ENCODE measurements around the gene ASPA.
A peak's percentile ranks its signal among the peaks of the same experiment; 100 is the strongest.
"Not testable (repeated sequence)": the region's sequence is repeated elsewhere in the genome, so short reads cannot be mapped to it uniquely, and the experiment has no call there.

ASPA gene

DNA sequence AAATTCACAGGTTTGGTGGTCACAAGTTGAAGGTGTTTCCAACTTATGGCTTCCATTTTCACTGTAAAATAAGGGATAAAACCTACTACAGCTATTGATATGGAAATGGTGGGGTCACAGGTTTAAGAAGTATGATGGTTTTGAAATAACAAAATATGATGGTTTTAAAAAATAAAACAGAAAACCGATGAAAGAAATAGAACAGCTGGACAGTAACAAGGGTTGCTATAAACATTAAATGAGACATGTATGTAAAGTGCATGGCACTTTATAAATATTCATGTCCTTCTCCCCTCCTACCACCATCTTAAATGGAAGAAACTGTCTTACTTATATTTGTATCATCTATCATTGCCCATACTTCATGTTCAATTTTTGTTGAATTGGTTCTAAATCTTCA lies 31.3 kb downstream of the ASPA start:
- no peak for DNase-seq (ENCODE audit: low spot score)

DNA sequence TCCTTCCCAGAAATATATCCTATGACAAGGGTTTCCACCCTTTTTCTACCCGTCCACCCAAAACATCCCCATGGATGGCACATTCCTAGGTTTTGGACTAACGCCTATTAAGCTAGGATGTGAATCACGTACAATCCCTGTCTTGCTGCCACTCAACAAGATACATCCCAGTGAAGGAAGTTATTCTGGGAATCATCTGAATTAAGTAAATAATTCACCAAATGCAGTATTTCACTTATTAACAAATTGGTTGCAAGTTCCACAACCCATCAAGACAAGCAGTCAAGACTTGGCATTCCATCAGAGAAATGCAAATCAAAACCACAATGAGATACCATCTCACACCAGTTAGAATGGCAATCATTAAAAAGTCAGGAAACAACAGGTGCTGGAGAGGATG lies 32.1 kb downstream of the ASPA start:
- DNase-seq (ENCODE audit: low spot score): no peak

DNA sequence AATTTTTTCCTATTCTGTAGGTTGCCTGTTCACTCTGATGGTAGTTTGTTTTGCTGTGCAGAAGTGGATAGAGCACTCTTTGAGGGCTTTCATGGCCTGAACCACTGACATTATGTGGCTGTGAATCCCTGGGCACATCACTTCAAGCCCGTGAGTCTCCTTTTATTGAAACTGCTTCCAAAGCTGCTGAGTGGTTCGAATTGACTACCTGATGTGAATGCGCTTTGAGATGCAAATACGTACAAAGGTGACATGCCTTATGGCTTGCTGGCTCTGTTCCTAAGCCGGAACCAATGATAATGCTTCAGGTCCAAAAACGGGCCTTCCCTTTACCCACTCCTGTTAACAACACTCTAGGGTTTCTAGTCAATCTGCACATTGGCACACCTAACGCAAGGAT lies 34.3 kb downstream of the ASPA start:
- no peak for DNase-seq (ENCODE audit: low spot score)

DNA sequence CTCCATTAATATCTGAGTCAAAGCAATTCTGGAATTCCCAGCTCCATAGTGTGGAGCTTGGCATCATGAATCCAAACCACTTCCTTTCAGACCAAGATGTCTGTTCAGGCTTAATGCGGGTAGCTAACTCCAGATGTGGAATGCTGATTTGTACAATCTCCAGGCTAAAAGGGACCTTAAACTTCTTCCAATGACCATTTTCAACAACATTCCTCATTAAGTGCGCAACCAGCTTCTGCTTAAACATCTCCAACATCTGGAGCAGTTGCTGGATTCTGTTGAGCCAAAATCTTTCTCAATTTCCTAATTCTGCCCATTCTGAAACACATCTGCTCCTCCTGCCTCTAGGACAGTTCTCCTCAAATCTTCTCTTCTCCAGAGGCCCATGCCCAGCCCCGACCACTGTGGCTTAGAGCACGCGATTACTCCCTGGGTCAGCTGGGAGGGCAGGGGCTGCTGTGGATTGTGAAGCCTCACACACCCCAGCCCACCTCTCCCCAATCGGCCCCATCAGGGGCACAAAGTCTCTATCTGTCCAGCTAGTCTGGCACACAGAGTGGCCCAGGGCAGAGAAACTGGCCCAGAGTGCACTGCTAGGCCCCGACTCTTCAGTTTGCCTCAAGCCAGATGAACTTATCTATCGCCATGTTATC lies 36.2 kb downstream of the ASPA start:
- DNase-seq (ENCODE audit: low spot score): no peak

DNA sequence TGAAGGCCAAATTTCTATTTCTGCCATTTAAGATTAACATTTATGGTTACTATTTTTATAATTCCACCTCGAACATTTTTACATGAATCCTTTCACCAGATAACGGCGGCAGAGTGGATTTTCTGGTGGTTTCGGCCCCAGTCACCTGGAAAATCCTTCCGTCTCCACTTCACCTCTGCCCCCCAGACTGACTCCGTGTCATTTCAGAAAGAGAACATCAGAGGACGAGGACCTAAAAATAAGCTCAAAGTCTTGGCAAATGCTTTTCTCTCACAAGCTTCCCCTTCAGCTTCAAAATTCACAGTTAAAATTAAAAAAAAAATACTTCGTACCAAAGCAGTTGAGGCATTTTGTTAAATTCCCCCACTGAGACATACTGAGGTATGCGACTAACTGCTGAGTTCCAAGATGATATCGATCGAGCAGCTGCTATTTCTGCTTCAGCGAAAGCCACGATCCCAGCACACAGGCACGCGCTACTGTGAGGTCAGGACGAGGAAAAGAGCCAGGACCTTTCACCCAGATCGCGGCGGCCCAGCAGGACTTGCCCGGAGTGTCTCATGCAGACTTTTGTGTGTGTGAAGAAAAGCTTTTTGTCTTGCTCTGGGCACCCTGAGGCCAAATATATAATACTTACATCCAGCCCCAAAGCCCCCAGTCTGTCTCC lies 36.8 kb downstream of the ASPA start:
- peak; percentile 65 for DNase-seq (ENCODE audit: low spot score)

DNA sequence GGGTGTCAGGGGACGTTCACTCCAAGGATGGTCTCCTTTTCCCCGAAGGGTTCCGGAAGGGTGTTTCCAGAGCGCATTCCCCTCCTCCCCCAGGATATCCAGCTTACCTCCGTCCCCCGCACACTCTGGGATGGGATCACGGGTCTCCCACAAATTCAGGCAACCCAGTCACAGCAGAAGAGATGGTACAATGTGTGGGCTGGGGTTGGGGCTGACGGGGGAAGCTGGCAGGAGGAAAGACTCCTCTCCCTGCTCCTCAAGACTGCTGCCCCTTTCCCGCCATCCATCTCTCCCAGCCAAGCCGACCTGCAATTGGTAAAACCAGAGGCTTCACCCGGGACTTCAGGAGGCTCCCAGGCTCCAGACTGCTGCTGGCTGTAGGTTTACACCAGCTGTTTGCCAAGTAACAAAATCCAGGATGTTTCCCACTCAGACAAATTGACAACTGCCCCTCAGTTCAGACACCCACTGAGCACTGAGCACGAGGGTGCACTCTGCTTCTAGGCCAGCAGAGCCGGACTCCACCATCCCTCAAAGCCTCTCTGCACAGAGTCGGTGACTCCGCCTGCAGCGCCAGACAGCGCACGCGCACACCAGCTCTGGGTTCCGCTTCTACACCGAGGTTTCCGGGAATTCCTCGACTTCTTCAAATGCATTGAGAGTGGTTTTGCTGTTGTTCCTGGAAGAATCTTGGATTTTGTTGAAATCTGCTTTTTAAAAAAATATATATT lies 37.7 kb downstream of the ASPA start:
- peak; percentile 77 for DNase-seq (ENCODE audit: low spot score)

DNA sequence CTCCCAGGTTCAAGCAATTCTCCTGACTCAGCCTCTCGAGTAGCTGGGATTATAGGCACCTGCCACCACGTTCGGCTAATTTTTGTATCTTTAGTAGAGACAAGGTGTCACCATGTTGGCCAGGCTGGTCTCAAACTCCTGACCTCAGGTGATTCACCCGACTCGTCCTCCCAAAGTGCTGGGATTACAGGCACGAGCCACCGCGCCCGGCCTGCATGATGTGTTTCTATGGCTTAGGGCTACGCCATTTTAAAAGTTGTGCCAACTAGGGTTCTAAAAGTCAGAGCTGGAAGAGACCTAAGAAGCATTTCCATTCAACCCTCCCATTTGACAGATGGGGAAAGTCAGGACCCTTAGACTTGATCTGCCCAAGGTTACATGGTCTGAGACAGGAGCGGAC lies 38.4 kb downstream of the ASPA start:
- not testable (repeated sequence) for DNase-seq (ENCODE audit: low spot score)

DNA sequence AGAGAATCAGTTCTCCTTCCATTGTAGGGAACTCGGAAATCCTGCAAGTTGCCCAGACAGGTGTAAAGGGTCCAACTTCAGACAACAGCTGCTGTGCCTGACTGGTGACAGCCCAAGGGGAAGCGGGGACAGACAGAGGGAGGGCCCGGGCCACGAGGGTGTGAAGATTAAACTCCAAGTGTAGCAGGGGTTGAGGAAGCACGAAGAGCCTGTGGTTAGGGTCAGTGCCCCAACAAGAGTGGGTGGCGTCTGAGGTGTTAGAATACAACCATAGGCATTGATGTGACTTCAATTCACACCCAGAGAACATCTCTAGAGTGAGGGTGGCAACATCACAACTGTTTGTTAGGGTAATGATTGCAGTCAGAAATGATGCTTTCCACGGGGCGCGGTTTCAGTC lies 39.1 kb downstream of the ASPA start:
- DNase-seq (ENCODE audit: low spot score): no peak

DNA sequence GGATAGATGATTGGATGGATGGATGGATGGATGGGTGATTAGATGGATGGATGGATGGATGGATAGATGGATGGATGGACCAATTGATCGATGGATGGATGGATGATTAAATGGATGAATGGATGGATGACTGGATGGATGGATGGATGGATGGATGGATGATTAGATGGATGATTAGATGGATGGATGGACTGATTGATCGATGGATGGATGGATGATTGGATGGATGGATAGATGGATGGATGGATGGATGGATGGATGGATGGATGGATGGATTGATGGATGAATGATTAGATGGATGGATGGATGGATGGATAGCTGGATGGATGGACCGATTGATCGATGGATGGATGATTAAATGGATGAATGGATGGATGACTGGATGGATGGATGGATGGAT lies 43.7 kb downstream of the ASPA start:
- DNase-seq (ENCODE audit: low spot score): not testable (repeated sequence)

DNA sequence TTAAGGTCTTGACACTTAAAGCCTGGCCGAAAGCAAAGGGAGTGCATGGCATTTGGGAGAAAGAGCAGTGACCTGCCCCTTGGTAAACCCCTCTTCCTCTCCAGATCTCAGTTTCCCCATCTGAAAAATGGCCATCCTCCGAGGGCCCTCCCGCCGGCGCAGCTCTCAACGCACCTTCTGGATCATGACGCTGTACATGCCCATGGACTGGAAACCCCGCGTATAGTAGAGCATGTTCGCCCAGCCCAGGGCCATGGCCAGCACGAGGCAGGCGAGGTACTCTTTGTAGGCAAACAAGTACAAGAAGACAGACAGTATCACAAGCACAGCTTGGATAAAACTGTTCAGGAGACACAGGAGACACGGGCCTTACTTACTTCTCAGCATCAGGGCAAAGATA lies 48.2 kb downstream of the ASPA start:
- no peak for DNase-seq (ENCODE audit: low spot score)

DNA sequence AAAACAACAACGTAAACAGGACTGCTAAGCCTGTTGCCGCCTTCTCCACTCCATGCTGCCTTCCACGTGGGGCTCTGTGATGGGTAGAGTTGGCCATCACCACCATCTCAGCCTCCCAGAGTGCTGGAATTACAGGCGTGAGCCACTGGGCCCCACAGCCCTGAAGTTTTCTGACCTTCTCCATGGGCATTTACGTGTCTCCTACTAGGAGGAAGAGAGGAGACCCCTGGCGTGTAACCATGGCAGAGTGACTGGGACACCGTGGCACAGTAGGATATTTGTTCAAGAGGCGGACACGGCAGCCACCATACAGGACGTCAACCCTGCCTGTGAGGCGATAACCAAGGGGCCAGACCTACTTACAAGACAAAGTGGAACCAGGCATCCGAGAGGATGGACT lies 50.7 kb downstream of the ASPA start:
- DNase-seq (ENCODE audit: low spot score): no peak

DNA sequence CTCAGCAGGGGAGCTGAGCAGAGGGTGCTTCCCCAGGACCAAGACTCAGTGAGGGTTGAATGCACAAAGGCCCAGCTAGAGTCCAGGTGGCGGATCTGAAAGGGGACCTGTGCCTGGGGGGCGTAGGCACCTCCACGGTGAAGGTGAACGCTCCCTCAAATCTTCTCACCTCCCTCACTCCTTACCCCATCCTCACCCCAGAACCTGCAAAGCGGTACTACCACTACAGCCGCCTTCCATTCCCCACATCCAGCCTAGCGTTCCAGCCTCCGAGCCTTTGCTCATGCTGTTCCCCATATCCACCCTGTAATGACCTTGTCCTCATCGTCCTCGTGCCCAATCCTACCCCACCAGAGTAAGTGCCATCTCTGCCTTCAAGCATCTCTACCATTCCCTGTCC lies 51.2 kb downstream of the ASPA start:
- DNase-seq (ENCODE audit: low spot score): no peak

DNA sequence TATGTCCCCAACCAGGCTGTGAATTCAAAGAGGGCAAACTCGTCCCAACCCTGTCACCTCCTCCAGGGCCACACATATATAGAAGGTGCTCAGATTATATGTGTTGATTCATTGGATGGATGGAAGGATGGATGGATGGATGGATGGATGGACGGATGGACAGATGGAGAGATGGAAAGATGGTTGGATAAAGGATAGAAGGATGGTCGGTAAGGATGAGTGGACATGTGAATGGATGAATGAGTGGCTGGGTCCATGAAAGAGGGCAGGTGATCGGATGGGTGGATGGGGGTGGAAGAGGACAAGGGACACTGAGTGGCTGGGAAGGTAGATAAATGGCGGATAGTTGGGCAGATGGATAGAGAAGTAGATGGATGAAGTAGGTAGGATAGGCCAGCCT lies 51.7 kb downstream of the ASPA start:
- DNase-seq (ENCODE audit: low spot score): no peak

DNA sequence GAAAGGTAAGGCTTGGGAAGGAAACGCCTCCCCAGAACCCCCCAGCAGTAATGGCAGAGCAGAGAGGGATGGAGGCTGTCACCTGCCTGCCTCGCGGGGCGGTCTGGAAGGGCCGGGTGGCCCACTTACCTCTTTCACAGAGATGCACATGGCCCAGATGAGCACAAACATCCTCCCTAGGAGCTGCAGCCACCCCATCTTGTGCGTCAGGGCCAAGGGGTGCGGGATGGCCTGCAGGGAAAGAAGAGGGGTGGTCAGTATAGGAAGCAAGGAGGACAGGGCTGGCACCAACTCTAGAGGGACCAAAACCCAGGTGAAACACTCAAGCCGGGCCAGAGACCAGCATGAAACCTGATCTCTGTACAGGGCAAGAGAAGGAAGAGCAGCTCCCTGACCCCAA lies 52.1 kb downstream of the ASPA start:
- no peak for DNase-seq (ENCODE audit: low spot score)

DNA sequence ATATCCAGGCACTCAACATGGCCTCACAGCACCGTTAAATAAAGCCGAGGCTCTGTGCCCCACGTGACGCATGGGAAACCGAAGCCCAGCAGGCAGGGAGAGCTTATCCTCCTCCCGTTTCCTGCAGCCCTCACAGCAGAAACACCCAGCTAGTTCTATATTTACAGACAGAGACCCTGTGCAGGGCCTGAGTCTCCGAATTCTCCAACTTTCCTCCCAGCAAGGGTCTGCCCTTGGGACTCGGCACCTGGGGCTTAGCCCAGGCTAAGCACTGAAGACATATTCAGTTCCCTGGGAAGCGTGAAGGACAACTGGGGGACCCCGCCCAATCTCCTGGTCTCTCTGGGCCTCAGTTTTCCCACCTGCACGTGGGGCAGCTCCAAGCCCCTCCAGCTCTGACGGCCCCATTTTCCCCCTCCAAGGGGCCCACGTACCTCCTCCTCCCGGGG lies 52.6 kb downstream of the ASPA start:
- DNase-seq (ENCODE audit: low spot score): no peak

DNA sequence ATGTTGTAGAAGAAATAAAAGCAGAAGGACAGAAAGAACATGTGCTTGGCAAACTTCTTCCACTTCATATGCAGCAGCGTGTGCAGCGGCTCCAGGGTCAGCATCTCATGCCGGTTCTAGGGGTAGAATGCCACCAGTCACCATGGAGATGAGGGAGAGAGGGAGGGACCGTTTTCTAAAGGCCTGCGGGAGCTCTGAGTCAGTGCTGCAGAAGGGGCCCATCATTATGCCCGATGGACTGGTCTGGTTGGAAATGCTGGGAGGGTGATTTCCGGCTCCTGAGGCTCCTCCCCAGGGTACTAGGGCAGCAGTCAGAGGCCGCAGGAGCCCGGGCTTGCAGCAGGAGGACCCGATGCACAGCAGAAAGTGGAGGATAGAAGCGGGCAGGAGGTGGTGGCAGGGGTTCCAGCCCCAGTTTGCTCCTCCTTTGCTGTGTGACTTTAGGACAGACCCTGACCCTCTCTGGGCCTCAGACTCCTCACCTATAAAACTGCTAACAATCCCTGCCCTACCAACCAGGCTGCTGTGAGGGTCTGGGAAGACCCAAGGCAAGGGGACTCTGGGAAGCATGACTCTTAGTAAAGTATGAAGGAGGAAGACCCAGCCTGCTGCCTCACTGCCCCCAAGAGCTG lies 53.2 kb downstream of the ASPA start:
- no peak for DNase-seq (ENCODE audit: low spot score)

DNA sequence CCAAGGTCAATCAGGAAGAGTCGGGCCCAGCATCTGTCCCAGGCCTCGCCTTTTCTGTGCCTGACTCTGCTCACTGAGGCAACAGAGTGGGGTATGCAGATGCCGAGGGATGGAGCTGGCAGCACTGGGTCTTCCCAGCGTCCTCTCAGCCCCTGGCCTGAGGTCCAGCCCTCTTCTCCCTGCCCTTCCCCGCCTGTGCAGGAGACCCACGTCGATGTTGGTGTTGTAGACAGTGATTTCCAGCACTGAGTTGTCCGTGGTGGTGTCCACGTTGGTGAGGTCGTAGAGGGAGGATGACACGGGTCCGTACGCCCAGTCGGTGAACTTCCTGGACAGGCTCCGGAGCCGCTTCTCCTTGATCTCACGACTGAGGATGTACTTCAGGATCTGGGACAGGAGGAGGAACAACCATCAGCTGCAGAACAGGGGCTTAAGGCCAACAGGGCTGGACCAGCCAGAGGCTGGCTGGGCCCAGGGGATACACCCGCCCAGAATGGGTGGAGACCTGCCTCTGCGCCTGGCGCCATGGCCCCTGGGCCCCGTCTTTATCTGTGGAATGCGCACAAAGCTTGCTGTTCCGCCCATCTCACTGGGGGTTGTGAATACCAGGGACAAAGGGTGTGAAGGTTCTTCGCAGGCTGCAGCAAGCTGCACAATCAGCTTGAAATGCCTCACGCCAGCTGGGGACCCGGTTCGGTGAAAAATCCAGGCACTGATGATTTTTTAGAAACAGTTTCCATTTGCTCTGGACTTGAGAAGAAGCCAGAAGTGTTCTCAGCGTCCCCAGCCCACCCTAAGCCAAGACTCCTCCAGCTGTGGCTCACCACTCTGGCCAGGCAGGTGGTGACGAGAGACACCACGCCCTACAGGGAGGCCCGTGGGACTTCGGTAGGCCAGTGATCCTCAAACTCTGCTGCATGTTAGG lies 54.3 kb downstream of the ASPA start:
- no peak for DNase-seq (ENCODE audit: low spot score)

DNA sequence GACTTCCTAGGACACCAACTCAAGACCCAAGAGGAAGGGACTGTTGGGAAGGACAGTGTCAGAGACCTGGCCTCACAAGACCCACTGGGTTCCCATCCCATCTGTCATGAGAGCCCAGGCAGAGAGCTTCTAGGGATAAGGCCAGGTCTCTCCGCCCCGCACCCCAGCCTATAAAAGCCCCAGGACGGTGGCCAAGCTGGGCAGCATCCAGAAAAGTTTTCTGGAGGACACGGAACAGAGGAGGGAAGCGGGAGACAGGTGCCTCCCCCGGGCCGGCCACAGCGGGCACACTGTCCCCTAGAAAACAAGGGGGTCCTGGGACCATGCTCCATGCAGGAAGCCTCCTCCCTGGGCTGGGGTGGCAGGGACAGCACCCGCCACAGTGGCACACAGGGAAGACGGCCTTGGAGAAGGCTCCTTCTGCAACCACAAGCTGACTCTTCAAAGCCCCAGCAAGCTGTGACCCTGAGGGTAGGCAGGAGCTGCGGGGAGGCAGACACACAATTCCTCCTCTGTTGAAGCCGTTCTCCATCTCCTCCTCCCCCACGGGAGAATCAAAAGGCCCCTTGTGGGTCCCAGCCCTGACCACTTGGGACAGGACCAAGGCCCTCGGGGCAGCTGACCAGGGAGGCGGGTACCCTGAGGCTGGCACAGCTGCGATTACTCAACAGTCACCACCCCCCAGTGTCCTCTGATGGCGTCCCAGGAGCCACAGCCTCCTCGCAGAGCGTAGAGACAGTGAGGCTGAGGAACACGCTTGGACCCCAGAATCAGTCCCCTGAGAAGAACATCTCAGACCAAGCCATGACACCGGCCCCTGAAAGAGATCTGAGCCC lies 55.7 kb downstream of the ASPA start:
- no peak for DNase-seq (ENCODE audit: low spot score)

DNA sequence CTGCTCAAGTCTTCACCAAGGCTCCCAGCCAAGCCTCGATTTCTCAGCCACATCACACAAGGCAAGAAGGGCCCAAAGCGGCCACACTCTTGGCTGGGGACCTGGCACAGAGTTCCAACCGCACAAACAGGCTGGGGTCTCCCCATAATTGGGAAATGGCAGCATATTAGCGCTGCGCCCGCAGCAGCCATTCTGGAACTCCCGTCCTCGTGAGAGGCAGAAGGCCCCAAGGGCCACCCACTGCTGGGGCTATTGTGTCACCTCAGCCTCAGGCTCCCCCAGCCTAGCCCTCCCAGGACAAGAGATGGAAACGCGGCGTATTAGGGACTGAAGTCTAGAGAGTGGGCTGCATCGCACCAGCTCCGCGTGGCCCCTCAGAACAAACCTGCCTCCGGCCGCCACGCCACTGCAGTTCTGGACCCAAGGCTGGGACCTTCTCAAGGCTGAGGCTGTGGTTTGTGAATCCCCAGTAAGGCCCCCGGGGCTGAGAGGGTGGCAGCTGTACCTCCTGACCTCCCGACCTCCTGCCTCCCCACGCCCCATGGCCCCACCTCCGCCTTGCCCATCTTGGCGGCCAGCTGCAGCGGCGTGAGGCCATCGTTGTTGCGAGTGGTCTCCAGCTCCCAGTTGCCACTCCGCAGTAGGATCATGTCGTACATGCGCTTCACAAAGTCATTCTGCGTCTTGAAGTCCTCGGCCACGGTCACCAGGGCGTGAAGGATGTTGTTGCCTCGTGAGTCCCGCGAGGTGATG lies 56.5 kb downstream of the ASPA start:
- no peak for DNase-seq (ENCODE audit: low spot score)

DNA sequence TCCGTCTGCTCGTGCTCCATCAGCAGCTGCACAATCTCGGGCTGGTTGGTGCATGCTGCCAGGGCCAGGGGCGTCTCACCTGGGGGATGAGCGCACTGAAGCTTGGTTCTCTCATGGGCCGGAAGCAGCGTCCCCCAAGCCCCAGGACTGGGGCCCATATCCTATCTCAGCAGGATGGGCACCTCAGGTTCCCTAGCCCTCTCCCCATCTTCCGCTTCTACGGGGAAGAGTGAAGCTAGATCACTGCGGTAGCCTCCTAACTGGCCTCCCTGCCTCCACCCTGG lies 57.0 kb downstream of the ASPA start:
- DNase-seq (ENCODE audit: low spot score): no peak

Measured in SK-N-DZ (cell line).